OCI-M1 (cell line): ENCODE results near the gene SMAD3.

Experiments used
- DNase-seq: peaks from one replicate; lab custom pipeline; 2025; lab: John Stamatoyannopoulos, UW

Gene SMAD3

DNA sequence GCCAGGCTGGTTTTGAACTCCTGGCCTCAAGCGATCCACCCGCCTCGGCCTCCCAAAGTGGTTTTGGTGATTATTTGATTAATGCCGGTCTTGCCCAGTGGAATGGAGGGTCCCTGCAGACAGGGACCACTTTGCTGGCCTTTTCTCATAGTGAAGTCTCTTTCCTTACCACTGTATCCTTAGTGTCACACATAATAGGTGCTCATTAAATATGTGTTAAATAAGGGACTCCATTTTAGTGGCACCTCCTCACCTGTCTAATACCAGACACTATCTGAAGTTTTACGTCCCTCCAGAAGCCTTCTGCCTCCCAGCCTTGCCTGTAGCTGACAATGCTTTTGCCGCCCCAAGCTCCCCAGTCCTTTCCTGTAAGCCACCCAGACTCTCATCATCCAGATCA is 97.8 kb downstream of the SMAD3 start:
- DNase-seq, result no peak

DNA sequence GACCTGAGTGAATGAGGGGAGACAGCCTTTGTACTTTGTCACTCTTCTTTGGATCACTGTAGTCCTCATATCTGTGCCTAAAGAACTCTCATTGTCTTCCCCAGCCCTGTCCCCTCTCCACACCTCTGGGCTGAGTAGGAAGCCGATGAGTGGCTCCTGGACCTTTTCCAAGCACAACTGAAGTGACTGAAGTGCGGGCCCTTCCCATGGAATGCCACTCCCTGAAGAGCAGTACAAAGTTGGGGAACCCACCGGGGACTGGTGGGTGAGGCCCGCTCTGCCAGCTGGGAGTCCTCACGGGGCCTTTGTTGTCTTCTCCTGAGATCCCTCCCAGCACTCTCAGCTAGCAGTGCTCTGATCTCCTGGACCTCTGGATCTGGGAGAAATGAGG is 99.0 kb downstream of the SMAD3 start:
- DNase-seq, result no peak

DNA sequence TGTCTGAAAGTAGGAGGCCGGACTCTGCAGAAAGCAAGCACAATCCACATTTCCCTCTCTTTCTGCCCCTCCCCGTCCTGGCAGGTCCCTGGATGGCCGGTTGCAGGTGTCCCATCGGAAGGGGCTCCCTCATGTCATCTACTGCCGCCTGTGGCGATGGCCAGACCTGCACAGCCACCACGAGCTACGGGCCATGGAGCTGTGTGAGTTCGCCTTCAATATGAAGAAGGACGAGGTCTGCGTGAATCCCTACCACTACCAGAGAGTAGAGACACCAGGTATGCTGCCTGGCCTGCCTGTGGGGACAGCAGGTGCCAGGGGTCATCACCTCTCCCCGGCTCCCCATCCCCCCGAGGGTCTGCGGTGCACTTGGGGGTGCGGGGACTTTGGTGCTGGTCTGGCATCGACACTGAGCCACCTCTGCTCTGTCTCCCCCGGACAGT is 99.4 kb downstream of the SMAD3 start:
- DNase-seq, result no peak

DNA sequence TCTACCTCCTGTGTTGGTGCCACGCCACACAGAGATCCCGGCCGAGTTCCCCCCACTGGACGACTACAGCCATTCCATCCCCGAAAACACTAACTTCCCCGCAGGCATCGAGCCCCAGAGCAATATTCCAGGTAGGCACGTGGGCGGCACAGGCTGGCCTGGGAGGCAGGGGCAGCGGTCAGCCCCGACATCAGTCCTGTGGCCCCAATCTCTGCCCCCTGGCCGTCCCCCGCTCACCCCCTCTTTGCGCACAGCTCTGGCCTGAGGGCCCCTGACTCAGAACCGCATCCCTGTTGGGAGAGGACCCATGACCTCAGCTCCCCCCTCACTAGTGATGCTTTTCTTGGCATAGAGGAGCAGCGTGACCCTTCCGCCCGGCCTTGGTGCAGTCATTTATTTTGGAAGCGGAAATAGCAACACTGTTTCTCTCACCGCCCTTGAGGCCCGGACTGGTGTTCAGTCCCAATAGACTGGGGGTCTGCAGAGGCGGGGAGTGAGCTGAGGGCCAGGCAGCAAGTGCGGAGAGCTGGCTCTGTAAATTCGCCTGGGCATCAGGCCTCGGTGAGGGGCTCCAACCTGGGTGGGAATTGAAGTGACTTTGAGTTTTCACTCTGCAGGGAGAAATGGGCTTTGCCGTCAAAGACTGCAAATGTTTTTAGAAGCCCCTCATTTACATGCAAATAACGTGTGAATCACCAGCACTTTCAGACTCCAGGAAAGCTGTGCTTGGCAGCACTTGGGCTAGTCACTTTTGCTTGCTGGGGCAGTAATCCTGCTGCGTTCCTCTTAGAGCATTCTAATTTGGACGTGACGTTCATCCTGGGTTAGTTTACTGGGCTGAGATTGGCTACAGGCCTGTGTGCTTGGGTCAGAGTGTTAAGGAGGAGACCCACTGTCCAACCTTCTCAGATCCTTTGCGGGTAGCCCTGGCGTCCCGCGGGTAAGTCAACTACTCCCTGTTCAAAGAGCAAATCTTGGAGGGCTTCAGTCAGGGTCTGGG is 100.2 kb downstream of the SMAD3 start:
- DNase-seq, result no peak

DNA sequence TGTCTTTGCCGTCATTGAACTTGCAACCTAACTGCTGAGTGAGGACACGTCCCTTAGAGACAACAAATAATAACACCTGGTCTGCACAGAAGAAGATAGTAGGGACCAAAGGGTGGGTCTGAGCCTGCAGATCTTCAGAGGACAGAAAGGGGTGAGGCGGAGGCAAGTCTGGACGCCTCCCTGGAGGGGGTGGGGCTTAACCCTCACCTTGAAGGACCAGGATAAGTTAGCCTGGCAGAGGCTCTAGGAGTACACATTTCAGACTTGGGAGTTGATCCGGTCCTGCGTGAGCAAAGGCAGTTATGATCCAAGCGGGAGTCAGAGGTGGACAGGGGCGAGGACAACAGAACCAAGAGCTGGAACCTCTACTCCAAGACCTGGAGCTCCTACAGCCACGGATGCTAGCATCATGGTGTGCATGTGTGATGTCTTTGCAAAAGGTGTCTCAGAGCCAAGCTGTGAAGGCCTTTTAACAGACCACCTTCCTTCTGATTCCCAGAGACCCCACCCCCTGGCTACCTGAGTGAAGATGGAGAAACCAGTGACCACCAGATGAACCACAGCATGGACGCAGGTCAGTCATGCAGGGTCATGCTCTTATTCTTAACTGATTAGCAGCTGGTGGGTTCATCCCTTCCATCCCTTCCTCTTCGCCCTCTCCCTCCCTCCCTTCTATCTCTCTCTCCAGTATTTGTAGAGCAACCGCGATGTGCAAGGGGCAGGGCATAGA is 101.0 kb downstream of the SMAD3 start:
- DNase-seq, result no peak

DNA sequence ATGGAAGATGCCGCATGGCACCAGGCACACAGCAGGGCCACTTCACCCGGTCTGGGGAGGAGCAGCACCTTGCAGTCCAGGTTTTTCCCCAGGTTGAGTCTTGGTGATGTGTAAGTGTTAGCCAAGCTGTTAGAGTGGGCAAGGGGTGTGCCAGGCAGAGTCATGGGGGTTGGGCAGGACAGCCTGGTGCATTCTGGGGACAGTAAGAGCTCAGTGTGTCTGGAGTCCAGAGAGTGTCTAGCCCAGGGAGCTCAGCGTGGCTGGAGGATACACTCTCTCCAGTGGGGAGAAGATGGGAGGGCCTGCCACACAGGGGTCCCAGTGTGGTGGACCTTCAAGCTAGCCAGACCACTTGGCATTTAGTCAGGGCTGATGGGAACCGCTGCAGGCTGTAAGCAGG is 101.7 kb downstream of the SMAD3 start:
- no peak for DNase-seq

DNA sequence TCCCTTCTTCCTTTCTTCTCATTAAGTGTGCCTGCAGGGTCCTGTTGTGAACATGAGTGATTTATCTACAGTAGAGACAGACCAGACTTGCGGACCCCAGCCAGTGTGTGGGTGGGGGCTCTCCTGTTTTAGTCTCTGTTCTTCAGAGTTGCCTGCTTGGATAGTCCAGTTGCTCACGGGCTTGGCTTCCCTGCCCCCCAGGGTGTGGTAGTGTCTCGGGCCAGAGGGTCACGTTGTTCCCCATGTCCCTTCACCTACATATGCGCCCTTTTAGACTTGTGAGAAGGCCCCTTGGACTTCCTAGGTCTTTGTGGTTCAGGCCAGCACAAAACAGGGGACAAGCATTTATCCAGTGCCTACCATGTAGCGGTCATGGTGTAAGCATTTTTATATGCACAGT is 103.3 kb downstream of the SMAD3 start:
- DNase-seq, result no peak

GRCh38 chr15:67170143-67170925 is 104.9 kb downstream of the SMAD3 start:
- no peak for DNase-seq

- DNase-seq, result no peak
Measured at GRCh38 chr15:67171471-67171870, 106.1 kb downstream of the SMAD3 start.

GRCh38 chr15:67172172-67172571 is 106.8 kb downstream of the SMAD3 start:
- DNase-seq, result no peak

- no peak for DNase-seq
Measured at GRCh38 chr15:67173005-67173404, 107.6 kb downstream of the SMAD3 start.

DNA sequence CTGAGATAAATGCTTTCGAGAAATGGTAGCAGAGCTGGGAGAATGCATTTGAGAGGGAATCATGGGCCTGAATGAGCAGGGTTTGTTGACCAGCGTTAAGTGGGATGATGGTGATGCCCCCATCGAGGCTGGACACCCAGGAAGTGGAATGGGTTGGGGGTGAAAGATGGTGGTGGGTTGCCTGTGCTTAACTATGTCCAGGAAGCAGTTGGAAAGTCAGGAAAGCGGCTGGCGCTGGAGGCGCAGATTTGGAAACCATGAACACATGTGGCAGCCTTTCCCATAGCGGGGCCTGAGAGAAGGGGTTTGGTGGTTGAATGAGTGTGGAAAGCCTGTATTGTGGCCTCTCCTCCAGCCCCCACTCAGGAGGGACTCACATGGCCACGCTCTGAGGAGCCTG is 108.4 kb downstream of the SMAD3 start:
- no peak for DNase-seq

DNA sequence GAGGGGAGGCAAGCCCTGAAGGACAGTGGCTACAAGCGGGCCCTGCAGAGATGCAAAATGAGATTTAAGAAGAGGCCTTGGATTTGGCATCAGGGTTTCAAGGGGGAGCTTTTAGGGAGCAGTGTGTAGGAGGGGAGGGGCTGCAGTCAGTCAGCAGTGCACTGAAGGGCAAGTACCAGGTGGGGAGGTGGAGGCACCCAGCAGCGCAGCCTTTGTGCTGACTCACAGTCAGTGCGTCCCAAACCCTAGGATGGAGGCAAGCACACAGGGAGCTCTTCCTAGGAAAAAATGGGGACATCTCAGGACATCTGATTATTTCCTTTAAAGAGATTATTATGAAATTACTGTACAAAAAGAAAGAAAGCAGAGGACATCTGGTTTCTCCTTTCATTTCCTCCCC is 109.0 kb downstream of the SMAD3 start:
- no peak for DNase-seq

DNA sequence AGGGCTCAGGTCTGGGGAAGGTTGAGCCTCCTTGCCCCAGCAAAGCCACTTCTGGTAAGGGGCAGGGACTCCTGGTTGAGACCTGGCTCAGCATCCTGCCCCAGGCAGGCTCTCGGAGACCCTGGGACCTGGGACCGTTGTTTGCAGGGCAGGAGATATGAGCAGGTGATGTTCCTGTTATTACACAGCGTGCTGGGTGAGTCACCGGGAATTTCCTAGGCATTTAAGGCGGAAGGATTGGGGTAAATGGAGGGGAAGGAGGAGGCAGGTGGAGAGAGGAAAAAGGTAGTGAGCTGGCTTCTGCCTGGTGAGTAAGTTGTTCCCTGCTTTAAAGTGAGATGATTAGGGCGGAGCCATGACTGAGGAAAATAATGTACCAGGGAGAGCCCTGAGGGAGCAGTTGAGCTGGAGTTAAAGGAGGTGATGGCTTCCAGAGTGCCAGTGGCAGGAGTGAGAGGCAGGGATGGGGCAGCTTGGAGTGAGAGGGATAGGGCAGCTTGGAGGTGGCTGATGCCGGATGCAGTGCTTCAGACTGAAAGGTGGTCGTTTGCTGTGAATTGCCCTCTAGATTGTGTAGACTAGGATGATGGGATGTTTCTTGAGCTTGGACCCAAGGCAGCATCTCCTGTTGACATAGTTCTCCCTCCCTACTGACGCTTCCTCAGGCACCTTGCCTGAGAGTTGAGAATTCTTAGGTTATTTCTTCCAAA is 109.6 kb downstream of the SMAD3 start:
- DNase-seq, result no peak

- DNase-seq, result no peak
Measured at GRCh38 chr15:67175643-67176071, 110.3 kb downstream of the SMAD3 start.

GRCh38 chr15:67176195-67176971 is 111.0 kb downstream of the SMAD3 start:
- no peak for DNase-seq

DNA sequence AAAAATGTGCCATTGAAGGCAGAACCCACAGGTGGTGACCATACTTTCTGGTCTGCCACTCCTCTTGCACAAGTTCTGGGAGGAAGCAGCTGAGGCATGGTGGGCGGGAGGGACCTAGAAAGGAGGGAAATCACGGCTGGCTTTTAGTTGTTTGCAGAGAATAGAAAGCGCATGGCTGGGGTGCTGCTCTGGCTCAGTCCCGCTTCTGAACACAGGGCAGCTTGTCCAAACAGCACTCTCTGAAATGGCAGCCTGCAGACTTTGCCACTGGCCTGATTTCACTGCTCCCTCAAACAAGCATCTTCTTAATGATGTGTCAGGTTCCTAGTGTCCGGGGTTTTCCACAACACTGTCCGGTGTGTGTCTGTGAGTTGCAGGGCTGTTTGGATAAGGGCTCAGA is 112.3 kb downstream of the SMAD3 start:
- DNase-seq, result no peak

DNA sequence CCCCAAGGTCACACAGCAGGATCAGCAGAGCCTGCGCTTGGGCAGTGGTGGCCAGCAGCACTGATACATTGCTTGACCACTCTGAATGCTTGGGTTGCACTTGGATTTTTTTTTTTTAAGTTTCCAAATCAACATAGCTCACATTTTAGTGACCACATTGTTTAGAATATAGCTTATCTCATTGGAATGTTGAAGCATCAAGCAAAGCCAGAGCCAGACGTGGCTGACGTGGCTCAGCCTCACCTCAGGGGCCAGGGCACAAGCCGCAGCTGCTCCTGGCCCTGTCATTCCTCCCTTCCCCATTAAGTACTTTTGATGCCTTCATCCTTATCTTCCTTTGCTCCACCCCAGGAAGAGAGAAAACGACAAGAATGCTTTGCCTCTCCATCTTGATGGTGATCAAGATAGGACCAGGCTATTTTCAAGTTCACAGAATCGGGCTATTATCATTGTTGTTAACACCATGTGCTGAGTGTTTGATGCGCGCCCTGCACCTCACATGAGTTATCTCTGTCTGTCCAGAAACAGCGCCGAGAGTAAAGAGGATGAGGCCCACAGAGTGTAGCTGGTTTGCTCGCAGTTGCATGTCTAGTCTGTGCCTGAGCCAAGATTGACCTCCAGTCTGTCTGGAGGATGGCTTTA is 113.3 kb downstream of the SMAD3 start:
- DNase-seq, result peak; percentile 5

GRCh38 chr15:67179411-67179995 is 114.1 kb downstream of the SMAD3 start:
- no peak for DNase-seq

- no peak for DNase-seq
Measured at GRCh38 chr15:67180035-67180434, 114.6 kb downstream of the SMAD3 start.
